ENCODE measurements around the gene HACD4. TPM values are rescaled to one million over a fixed set of nuclear protein-coding genes. Genes with fewer than 3 reads are reported as not detected.

Gene HACD4
- total and polyA plus RNA-seq, 2 experiments from 2014 or later, result 1.7 to 2.5 TPM

- TF ChIP-seq ZNF462 (CRISPR knock-in tag; IDR thresholded peaks at IDR 0.05) (no peak), ZNF114 (CRISPR knock-in tag; IDR thresholded peaks at IDR 0.05) (no peak), REST (IDR thresholded peaks at IDR 0.05; ENCODE audit: unreplicated experiment) (no peak), STAT1 (IDR thresholded peaks at IDR 0.05; ENCODE audit: unreplicated experiment) (no peak), CREB1 (CRISPR knock-in tag; IDR thresholded peaks at IDR 0.05; ENCODE audit: low read depth) (no peak), ETS1 (IDR thresholded peaks at IDR 0.05) (no peak)
Measured at GRCh38 chr9:21043841-21044240, 12.4 kb upstream of the HACD4 start (continued).

All from GM23338 (cell line).